ENCODE measurements around the gene IL23R.

The IL23R gene

DNA sequence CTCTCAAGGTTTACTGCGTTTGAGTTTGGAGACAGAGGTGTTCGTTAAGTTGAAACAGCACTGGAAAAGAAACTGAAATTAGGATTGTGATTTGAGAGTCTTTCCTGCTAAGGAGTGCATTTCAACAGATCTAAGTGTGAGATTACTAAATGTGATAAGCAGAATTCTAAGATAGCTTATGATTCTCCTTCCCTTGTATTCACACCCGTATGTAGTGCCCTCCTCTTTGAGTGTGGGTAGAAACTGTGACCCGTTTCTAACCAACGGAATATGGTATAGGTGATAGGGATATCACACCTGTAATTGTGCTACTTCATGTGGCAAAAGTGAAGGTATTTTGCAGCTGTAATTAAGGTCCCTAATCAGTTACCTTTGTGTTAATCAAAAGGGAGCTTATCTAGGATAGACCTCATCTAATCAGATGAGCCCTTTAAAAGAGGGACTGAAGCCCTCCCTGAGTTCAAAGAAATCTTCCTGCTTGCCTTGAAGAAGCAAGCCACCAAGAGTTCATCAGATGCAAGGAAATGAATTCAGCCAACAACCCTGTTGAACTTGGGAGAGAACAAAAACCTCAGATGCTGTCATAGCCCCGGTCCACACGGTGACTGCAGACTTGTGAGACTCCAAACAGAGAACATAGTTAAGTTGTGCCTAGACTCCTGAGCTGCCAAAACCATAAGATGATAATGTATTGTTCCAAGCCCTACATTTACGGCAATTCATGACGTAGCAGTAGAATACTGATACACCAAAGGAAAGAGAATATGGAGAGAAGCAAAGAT, 128.8 kb downstream of the IL23R start:
- no peak for DNase-seq (ENCODE audit: extremely low spot score)
- POLR2A ChIA-PET = no interaction called here
- CTCF ChIA-PET = no interaction called here
- TF ChIP-seq SUZ12 (IDR thresholded peaks at IDR 0.05) (no peak), FOXA1 (IDR thresholded peaks at IDR 0.05) (no peak), TARDBP (IDR thresholded peaks at IDR 0.05) (no peak), BHLHE40 (IDR thresholded peaks at IDR 0.05; ENCODE audit: borderline replicate concordance) (no peak), FOXM1 (IDR thresholded peaks at IDR 0.05; ENCODE audit: borderline replicate concordance) (no peak), HDGF (IDR thresholded peaks at IDR 0.05; ENCODE audit: borderline replicate concordance) (no peak), CTBP1 (IDR thresholded peaks at IDR 0.05; ENCODE audit: borderline replicate concordance) (no peak), ELF4 (IDR thresholded peaks at IDR 0.05) (no peak), LEF1 (IDR thresholded peaks at IDR 0.05; ENCODE audit: borderline replicate concordance) (no peak), SP1 (IDR thresholded peaks at IDR 0.05) (no peak), PKNOX1 (IDR thresholded peaks at IDR 0.05) (no peak), ZNF384 (IDR thresholded peaks at IDR 0.05) (no peak), FOXK2 (IDR thresholded peaks at IDR 0.05) (no peak), ARNT (IDR thresholded peaks at IDR 0.05) (no peak), L3MBTL2 (conservative IDR thresholded peaks at IDR 0.05) (no peak), NFRKB (IDR thresholded peaks at IDR 0.05) (no peak)

GRCh38 chr1:67298762-67299161, 132.5 kb downstream of the IL23R start:
- DNase-seq (ENCODE audit: extremely low spot score) = peak; percentile 36
- POLR2A ChIA-PET = interaction anchor here (0.6 kb wide), 1 partner anchor 303 kb away, joined by 3 read pairs; no protein-coding TSS in a partner anchor
- no peak for TF ChIP-seq HDGF (IDR thresholded peaks at IDR 0.05; ENCODE audit: borderline replicate concordance)
- no peak for TF ChIP-seq FOXA1 (IDR thresholded peaks at IDR 0.05)
- TF ChIP-seq L3MBTL2 (conservative IDR thresholded peaks at IDR 0.05) = no peak
- no peak for TF ChIP-seq NFRKB (IDR thresholded peaks at IDR 0.05)
- TF ChIP-seq BHLHE40 (IDR thresholded peaks at IDR 0.05; ENCODE audit: borderline replicate concordance) = no peak
- no peak for TF ChIP-seq SUZ12 (IDR thresholded peaks at IDR 0.05)
- TF ChIP-seq FOXM1 (IDR thresholded peaks at IDR 0.05; ENCODE audit: borderline replicate concordance) = no peak
- TF ChIP-seq TARDBP (IDR thresholded peaks at IDR 0.05) = no peak
- no peak for TF ChIP-seq SP1 (IDR thresholded peaks at IDR 0.05)
- TF ChIP-seq CTBP1 (IDR thresholded peaks at IDR 0.05; ENCODE audit: borderline replicate concordance) = no peak
- TF ChIP-seq ELF4 (IDR thresholded peaks at IDR 0.05) = no peak
- TF ChIP-seq ZNF384 (IDR thresholded peaks at IDR 0.05) = no peak
- TF ChIP-seq LEF1 (IDR thresholded peaks at IDR 0.05; ENCODE audit: borderline replicate concordance) = no peak
- TF ChIP-seq ARNT (IDR thresholded peaks at IDR 0.05) = no peak
- TF ChIP-seq FOXK2 (IDR thresholded peaks at IDR 0.05) = no peak
- no peak for TF ChIP-seq PKNOX1 (IDR thresholded peaks at IDR 0.05)

GRCh38 chr1:67299296-67299695, 133.0 kb downstream of the IL23R start:
- ChIA-PET POLR2A (no interaction called here), CTCF (no interaction called here)
- no peak for TF ChIP-seq FOXK2 (IDR thresholded peaks at IDR 0.05)
- TF ChIP-seq LEF1 (IDR thresholded peaks at IDR 0.05; ENCODE audit: borderline replicate concordance) = no peak
- TF ChIP-seq FOXM1 (IDR thresholded peaks at IDR 0.05; ENCODE audit: borderline replicate concordance) = no peak
- no peak for TF ChIP-seq L3MBTL2 (conservative IDR thresholded peaks at IDR 0.05)
- no peak for TF ChIP-seq TARDBP (IDR thresholded peaks at IDR 0.05)
- no peak for TF ChIP-seq PKNOX1 (IDR thresholded peaks at IDR 0.05)
- TF ChIP-seq SUZ12 (IDR thresholded peaks at IDR 0.05) = no peak
- no peak for TF ChIP-seq HDGF (IDR thresholded peaks at IDR 0.05; ENCODE audit: borderline replicate concordance)
- TF ChIP-seq ARNT (IDR thresholded peaks at IDR 0.05) = no peak
- no peak for TF ChIP-seq ZNF384 (IDR thresholded peaks at IDR 0.05)
- no peak for TF ChIP-seq SP1 (IDR thresholded peaks at IDR 0.05)
- TF ChIP-seq FOXA1 (IDR thresholded peaks at IDR 0.05) = no peak
- TF ChIP-seq ELF4 (IDR thresholded peaks at IDR 0.05) = no peak
- no peak for TF ChIP-seq CTBP1 (IDR thresholded peaks at IDR 0.05; ENCODE audit: borderline replicate concordance)
- TF ChIP-seq NFRKB (IDR thresholded peaks at IDR 0.05) = no peak
- no peak for TF ChIP-seq BHLHE40 (IDR thresholded peaks at IDR 0.05; ENCODE audit: borderline replicate concordance)
- no peak for DNase-seq (ENCODE audit: extremely low spot score)

More at GRCh38 chr1:67298762-67299161, 132.5 kb downstream of the IL23R start:
- CTCF ChIA-PET = no interaction called here

GRCh38 chr1:67300561-67300960, 134.3 kb downstream of the IL23R start:
- POLR2A ChIA-PET = no interaction called here

More at GRCh38 chr1:67300561-67300960, 134.3 kb downstream of the IL23R start:
- CTCF ChIA-PET = no interaction called here
- DNase-seq (ENCODE audit: extremely low spot score) = no peak
- TF ChIP-seq HDGF (IDR thresholded peaks at IDR 0.05; ENCODE audit: borderline replicate concordance) = no peak
- no peak for TF ChIP-seq FOXK2 (IDR thresholded peaks at IDR 0.05)
- no peak for TF ChIP-seq PKNOX1 (IDR thresholded peaks at IDR 0.05)
- TF ChIP-seq L3MBTL2 (conservative IDR thresholded peaks at IDR 0.05) = no peak
- no peak for TF ChIP-seq SUZ12 (IDR thresholded peaks at IDR 0.05)
- no peak for TF ChIP-seq CTBP1 (IDR thresholded peaks at IDR 0.05; ENCODE audit: borderline replicate concordance)
- TF ChIP-seq FOXA1 (IDR thresholded peaks at IDR 0.05) = no peak
- no peak for TF ChIP-seq FOXM1 (IDR thresholded peaks at IDR 0.05; ENCODE audit: borderline replicate concordance)
- TF ChIP-seq ELF4 (IDR thresholded peaks at IDR 0.05) = no peak
- no peak for TF ChIP-seq NFRKB (IDR thresholded peaks at IDR 0.05)
- TF ChIP-seq TARDBP (IDR thresholded peaks at IDR 0.05) = no peak
- no peak for TF ChIP-seq ZNF384 (IDR thresholded peaks at IDR 0.05)
- TF ChIP-seq LEF1 (IDR thresholded peaks at IDR 0.05; ENCODE audit: borderline replicate concordance) = no peak
